HG02678 (cell line): ENCODE results near the gene NTPCR.

Source experiments
- ATAC-seq: cut with Tn5 transposase; IDR thresholded peaks from one replicate; pipeline ENCODE4 v1.9.1; 2021; ENCODE audit warnings: mild to moderate bottlenecking, moderate library complexity; ENCODE audit not compliant: unreplicated experiment

Gene NTPCR

DNA sequence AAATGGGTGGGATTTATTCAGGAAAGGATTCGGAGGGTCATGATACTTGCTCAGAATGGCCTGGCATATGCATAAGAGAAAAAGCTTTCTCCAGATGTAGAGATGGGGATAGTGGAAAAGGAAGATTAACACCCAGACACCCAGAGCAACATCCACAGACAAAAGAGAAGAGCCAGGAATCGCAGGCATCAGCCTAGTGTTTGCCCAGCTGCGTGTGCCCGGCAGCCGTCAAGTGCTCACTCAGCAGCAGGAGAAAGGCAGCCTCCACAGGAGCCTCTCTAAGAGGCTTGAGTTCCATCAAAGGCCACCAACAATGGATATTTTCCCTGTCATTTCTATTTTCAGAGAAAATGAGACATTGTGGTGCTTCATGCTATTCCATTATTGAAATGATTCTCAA is 54.7 kb downstream of the NTPCR start:
- ATAC-seq = no peak

DNA sequence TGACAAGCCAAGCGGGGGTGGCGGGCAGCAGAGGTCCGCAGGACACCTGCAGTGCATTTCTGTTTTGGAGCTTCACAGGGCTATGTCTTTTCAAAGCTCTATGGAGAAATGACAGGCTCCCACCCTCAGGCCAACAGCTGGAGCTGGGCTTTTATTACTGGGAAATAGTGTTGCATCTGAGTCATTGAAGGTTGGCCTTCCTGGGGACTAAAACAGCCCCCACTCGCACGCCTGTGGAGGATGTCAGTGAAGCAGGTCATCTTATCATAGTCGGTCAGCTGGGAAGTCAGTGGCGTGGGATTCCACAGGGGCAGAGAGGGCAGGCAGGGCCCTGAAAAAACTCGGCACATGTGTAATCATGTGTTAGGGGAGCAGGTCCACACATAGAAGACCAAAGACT is 55.3 kb downstream of the NTPCR start:
- no peak for ATAC-seq

DNA sequence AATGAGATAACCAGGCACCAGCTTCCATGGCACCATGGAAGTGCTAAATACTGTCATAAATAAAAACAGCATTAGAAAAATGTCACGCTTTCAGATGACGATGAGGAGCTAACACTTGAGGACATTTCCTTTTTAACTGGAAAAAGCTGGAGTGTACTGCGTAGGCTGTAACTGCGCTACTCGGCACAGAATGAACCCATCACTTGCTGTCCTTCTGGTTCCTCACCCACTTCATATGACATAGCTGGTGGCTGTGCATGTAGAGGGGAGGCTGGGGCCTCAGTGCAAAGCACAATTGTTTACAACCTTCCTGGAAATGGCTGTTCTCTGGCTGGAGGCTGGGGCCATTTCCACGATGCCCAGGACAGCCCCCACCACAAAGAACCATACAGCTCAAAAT is 55.7 kb downstream of the NTPCR start:
- ATAC-seq = no peak

DNA sequence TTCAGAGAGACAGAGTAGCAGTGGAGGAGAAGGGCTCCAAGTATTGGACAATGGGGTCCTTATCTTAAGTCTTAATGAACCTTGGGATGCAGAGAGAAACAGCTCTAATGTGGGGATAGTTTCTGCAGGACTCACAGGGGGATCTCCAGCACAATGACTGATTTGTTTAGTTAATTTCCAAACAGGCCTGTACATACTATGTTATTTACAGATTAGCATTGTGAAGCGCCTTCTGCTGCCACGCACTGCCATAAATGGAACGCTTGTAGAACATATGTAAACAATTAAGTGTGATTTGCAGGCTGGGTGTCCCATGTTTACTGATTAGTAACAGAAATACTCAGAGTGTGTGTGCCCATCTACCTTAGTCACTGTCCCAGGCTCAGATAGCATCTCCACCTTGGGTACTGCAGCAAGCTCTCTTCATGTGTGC is 56.1 kb downstream of the NTPCR start:
- ATAC-seq = no peak

DNA sequence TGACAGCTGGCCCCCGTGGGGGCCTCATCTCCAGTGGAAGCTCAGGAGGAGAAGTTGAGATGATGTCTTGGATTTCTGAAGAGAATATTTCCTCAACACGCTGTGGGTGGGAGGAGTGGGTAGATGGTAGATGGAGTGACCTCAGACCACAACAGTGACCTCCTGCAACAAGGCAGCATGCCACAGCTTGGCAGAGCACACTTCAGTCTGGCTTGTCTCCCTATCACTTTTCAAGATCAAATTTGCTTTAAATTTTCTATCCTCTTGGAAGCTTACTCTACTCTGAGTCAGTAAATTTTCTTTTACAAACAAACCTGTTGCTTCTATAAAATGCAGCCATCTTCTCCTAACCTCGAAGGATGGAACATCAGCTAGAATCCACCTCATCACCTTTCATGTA is 59.7 kb downstream of the NTPCR start:
- ATAC-seq = no peak

DNA sequence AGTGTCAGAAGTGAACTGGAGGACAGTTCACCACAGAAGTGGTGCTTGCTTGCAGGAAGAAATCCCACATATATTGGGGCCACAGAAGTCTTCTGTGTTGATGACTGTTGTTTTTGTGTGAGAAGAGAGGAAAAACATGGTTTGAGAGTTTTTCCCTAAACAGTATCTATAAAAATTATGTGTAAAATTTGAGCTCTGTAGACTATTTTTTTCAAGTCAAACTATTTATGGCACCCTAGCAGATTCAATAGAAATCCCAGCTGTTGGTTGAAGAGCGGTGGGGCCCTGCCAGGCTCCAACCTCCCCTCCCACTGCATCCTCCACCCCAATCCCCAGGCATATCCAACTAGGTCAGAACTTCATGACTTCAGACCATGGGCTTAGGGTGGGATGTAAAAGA is 61.6 kb downstream of the NTPCR start:
- ATAC-seq = no peak

DNA sequence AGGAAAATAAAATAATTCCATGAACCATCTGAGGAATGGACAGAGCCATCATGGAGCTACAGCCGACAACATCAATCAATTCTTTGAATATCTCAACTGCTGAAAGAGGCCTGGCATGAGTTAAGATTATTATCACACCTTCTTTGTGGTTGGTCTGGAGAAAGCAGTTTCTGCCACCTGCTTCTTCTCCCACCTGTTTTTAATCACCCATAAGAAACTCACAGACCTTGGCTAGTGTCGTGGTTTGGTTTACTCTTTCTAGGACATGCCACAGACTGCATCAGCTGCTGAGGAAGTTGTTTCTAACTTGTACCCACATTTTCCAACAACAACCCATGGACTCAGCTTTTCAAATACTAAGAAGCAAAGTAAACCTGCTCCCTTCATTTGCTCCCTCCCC is 65.6 kb downstream of the NTPCR start:
- peak; percentile 84 for ATAC-seq

DNA sequence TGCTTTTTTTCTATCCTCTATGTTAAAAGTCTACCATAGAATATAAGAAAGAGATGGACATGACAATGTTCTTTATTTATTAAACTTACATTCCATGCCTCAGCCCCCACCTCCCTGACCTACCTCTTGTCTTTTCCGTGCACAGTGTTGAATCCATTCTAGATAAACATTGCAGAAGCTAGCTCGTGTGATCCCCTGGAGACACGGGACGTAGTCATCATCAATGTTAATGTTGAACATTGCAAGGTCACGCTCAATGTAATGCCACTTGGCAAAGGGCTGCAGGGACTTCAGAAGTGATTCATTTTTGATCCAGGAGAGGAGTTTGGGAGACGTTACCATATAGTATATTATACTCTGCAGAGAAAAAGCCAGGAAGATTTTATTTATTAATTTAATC is 66.4 kb downstream of the NTPCR start:
- ATAC-seq = no peak

DNA sequence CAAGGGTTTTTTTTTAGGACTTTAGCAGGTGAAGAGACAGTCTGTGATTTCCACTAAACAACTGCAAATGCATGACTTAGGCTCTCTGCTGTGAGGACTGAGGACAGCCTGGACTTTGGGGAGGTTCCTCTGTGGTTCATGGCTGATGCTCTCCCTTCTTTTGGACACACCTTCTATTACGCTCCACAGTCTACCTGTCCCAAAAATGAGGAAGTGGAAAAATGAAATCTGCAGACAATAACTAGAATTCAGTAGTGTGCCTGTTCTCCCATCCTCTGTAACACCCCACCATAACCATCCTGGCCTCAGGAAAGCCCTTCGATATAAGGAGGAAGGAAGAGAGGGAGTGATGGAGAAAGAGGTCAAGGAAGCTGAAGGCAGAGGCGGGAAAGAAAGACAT is 68.7 kb downstream of the NTPCR start:
- no peak for ATAC-seq

DNA sequence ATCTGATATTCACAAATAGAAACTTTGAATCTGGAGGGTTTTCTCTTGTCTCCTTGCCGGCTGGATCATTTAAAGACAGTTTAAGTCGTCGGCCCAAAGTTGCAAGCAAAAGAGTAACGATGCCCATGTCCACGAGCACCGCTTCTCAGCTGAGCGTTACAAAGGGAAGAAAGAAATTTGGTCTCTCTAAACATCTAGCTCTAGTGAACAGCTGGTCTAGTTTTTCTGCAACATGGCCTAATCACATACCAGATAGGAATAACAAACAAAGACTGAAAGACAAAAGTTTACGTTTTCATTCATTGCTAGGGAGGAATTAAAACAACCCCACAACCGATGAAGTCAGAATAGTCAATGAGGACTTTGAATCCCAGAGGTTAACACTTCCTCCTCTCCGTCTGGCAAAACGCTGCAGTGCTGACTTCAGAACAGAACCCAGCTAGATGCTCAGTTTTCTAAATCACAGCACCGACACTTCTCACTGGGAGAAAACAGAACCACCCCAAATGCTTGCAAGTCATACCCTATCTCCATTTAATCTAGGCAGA is 69.4 kb downstream of the NTPCR start:
- ATAC-seq = no peak

DNA sequence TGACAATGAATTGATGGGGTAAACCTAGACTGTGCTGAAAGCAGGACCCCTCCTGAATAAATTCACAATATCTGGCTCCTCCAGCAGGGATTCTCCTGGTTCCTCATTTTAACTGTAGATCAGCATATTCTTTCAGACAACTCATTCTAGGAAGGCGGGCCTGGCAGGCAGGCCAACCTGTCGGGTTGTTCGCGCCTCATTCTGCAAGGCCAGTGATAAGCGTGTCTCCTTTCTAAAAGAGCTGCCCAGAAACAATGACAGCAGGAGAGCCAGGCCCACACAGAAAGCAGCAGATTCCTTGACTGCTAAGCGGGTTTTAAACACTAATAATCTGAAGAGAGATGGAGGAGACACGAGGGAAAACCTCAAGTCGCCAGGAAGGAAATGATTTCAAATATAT is 70.0 kb downstream of the NTPCR start:
- no peak for ATAC-seq

DNA sequence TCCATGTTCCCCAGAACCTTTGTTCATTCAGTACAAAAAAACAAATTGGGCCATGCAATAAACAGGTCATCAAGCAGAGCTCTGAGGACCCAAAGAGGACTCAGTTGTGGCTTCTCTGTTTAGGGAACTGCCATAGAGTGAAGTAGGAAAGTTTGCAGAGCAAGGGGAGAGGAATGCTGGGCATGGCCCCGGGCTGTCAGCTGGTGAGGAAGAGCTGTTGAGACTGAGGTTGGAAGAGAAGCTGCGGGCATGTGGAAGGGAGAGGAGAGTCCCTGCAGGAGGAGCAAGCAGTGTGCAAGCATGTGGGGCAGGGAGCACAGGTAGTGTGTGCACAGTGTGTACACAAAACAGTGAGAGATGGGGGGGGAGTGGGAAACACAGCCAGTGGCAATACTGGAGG is 71.8 kb downstream of the NTPCR start:
- no peak for ATAC-seq

DNA sequence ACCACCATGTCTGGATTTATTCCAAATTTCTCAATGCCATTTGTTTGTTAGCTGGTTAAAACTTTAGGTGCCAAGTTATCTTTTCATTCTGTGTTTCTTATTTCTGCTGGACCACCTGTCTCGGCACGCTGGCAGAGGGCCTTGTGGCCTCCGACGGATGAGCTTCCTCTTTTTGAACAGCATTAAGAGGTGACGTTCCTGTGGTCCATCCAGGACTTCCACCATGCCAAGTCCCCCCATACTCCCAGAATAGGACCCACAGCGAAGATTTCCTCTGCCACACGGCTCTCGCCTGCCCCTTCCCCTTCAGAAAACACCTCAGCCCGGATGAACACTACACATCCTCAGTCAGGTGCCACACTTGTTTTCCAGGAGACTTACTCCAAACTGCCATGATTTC is 73.8 kb downstream of the NTPCR start:
- ATAC-seq = no peak

DNA sequence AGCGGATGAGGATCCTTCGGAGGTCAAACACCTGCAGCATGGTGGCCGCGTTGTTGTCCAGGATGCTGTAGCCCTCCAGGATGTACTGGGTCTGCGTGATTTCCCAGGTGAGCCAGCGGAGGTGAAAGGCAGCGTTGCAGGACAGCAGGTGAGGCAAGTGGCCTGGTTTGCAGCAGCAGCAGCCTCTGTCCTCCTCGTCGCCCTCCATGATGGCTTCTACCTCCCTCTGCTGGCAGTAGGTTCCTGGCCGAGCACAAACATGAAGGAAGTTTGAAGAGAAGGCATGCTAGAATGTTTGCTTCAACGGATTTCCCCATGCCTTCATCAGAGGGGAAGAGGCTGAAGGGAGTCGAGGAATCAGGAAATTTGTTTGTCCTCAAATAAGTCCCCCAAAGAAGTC is 74.7 kb downstream of the NTPCR start:
- ATAC-seq = no peak

DNA sequence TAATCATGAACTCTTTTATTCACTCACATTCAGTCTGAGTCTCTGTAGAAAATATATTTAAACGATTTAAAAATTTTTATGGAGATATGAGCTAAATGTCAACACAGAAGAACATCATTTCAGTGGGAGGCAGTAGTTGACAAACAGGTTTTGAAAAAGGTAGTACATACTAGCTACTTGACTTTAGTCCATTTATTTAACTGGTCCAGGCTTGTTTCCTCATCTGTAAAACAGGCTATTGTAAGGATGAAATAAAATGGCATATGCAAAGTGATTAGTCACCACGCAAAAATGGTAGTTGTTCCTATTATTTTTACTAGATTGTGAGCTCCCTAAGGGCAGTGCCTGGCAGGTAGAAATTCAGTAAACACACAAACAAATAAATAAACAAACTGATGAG is 75.2 kb downstream of the NTPCR start:
- no peak for ATAC-seq

DNA sequence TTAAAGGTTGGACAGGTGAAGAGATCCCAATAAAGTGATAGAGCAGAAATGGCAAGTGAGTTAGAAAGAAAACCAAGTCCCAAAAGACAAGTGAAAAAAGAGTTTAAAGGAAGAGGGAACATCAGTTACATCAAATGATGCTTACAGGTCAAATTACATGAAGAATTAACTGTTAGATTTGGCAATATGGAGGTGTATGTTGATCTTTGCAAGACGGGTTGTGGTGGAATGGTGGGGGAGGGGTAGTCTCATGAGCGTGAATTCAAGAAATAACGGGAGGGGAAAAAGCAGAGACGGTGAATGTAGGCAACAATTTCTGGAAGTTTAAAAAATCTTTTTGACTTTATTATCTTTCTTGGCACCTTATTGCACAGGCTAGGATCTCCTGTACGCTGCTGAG is 76.6 kb downstream of the NTPCR start:
- ATAC-seq = no peak

DNA sequence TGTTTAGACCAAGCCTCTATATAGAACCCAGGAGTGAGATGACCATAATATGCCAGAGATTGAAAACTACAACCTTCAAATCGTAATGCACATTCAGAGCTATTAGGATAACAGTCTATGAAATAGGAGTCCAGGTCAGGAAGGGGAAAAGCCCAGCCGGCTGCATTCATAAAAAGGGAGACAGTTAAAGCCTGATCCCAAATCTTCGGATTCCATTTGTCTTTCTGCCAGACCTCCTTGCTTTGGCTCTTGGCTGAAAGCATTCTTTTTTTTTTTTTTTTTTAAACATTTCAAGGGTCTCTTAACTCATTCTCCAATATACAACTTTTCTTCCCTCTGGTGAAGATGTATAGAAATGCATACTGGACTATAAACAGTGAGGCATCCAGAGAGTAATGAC is 81.1 kb downstream of the NTPCR start:
- ATAC-seq = no peak

DNA sequence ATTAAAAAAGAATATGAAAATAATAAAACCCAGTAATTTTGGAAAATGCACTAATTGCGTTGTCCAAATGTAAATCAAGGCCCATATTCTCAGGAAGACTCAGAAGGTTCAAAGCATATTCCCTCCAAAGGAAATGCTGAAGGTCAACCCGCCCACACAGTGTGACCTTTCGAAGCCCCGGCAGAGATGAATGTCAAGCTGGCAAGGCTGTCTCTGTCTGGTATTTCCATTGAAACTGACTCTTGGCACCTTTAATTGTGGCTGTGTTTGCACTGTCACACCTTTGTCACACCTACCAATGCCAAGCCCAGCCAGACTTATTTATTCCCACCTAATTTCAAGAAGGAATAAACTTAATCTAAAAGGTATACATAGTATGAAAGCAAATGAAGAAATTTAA is 82.5 kb downstream of the NTPCR start:
- ATAC-seq = no peak

DNA sequence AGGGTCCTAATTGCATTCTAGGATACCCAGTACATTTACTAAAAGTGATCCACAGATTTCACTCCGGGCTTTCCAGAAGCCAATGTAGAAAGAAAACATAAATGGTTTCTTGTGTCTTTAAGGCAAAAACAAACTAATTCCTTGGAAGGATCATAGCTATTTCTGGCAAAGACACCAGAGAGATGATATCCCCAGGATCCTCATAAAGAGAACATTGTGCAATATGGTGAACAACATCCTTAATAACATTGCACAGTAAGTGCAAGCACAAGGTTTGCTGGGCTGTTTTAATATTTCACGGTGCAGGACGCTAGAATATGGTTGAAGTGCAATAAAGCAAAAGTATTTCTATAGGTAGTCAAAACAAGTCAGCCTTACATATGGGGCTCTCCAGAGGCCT is 83.0 kb downstream of the NTPCR start:
- ATAC-seq = no peak
